ENCODE results near the gene NMUR1. TPM values are rescaled to one million over a fixed set of nuclear protein-coding genes. Genes with fewer than 3 reads are reported as not detected.

NMUR1 gene
- total RNA-seq, 1 donor from 2014 or later, result not detected

DNA sequence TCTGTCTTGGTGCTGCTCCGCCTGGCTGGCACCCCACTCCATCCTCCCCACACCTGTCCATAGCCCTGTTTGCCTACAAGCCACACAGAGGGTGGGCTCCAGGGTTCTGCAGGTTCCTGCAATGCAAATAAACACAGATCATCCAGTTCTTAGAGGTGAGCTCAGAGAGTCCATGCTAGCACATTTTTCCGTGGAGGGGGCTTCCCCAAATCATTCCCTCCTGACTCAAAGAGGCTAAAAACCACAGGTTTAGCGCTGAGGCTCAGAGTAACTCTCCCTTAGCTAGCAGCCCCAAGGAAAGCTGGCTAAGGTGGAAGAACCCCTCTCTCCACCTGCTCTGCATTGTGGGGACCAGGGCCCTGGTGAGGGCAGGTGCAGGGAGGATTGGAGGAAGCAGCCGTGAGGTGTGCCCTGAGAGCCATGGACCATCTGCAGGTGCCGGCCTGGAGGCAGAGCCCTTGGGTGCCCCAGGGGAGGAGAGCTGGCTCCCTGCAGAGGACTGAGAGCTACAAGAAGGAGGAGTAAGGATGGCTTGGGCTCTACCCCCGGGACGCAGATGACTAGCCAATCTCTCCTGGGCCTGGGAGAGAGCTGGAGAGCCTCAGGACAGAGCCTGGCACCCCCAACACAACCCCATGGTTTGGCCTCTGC is 38.7 kb upstream of the NMUR1 start:
- H3K4me1 Mint-ChIP-seq (ENCODE audit: low read depth, unreplicated experiment), result no peaks in the 10 kb centered on the region
- Histone ChIP-seq H3K4me2 (ENCODE audit: low read length) (no peak overlapping the region), H3K9me3 (ENCODE audit: insufficient read depth, low read depth, low read length) (no peaks in the 10 kb centered on the region), H3K27ac (ENCODE audit: low read depth, low read length) (no peak overlapping the region), H2AFZ (ENCODE audit: low read depth, low read length) (no peak overlapping the region), H3K4me3 (ENCODE audit: insufficient read depth, low read depth, low read length) (no peak overlapping the region), H4K20me1 (ENCODE audit: insufficient read depth, low read length) (no peaks in the 10 kb centered on the region), H3K27me3 (ENCODE audit: insufficient read depth, low read length) (peaks cover 3% of the 10 kb centered on the region), H3K79me2 (ENCODE audit: insufficient read depth, low read length) (no peaks in the 10 kb centered on the region), H3K4me1 (ENCODE audit: insufficient read depth, low read length) (no peaks in the 10 kb centered on the region), H3K36me3 (ENCODE audit: insufficient read depth, low read length) (no peaks in the 10 kb centered on the region), H3K9ac (ENCODE audit: low read length) (no peak overlapping the region)
- FAIRE-seq (no peak), DNase-seq (ENCODE audit: low read depth) (no peak)
- peak overlapping the region; percentile 41 for H3K27ac Mint-ChIP-seq (ENCODE audit: unreplicated experiment)
- peaks cover 13% of the 10 kb centered on the region for H3K27me3 Mint-ChIP-seq (ENCODE audit: low read depth, unreplicated experiment)
- TF ChIP-seq, protein P1, sequence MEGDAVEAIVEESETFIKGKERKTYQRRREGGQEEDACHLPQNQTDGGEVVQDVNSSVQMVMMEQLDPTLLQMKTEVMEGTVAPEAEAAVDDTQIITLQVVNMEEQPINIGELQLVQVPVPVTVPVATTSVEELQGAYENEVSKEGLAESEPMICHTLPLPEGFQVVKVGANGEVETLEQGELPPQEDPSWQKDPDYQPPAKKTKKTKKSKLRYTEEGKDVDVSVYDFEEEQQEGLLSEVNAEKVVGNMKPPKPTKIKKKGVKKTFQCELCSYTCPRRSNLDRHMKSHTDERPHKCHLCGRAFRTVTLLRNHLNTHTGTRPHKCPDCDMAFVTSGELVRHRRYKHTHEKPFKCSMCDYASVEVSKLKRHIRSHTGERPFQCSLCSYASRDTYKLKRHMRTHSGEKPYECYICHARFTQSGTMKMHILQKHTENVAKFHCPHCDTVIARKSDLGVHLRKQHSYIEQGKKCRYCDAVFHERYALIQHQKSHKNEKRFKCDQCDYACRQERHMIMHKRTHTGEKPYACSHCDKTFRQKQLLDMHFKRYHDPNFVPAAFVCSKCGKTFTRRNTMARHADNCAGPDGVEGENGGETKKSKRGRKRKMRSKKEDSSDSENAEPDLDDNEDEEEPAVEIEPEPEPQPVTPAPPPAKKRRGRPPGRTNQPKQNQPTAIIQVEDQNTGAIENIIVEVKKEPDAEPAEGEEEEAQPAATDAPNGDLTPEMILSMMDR (IDR thresholded peaks at IDR 0.05; ENCODE audit: insufficient read depth, low read depth, low read length), result no peak
- no peak for TF ChIP-seq EZH2 (IDR thresholded peaks at IDR 0.05; ENCODE audit: insufficient read depth, low read length)
- peaks cover 6% of the 10 kb centered on the region for H3K9me3 Mint-ChIP-seq (ENCODE audit: unreplicated experiment)
- no peak overlapping the region for H3K4me3 Mint-ChIP-seq (ENCODE audit: unreplicated experiment)
- H3K36me3 Mint-ChIP-seq (ENCODE audit: low read depth, unreplicated experiment), result no peaks in the 10 kb centered on the region

DNA sequence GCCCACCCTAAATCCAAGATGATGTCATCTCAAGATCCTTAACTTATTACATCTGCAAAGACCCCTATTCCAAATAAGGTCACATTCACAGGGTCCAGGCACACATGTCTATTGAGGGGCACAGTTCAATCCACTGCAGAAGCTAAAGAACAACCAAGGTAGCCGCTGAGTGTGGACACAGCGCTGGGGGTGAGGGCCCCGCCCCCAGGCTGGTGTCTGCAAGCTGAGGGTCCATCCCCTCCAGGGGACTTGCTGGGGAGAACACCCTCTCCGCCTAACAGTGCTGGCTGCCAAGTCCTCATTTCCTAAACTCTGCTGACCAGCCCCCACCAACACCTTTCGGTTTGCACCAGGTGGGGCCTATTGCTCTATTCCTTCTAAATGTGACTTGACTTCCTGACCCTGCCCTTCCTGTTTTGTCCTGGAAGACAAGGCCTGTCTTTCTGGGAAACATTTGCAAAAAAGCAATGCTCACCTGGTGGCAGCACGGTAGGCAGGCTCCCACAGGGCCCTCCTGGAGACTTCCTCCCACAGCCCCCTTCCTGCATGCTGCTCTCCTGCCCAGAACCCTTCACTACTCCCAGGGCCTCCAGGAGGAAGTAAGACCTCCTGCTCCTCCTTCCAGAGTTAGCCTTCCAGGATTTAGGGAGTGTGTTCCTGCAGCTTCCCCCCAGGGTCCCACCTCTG is 38.0 kb upstream of the NMUR1 start:
- H3K27ac Mint-ChIP-seq (ENCODE audit: unreplicated experiment), result peak overlapping the region; percentile 41
- DNase-seq (ENCODE audit: low read depth), result no peak

More for the DNA sequence above, 38.0 kb upstream of the NMUR1 start:
- Histone ChIP-seq H3K27me3 (ENCODE audit: insufficient read depth, low read length) (peaks cover 3% of the 10 kb centered on the region), H4K20me1 (ENCODE audit: insufficient read depth, low read length) (no peaks in the 10 kb centered on the region), H3K4me1 (ENCODE audit: insufficient read depth, low read length) (no peaks in the 10 kb centered on the region), H3K4me3 (ENCODE audit: insufficient read depth, low read depth, low read length) (no peak overlapping the region), H3K36me3 (ENCODE audit: insufficient read depth, low read length) (no peaks in the 10 kb centered on the region), H3K9me3 (ENCODE audit: insufficient read depth, low read depth, low read length) (no peaks in the 10 kb centered on the region), H3K4me2 (ENCODE audit: low read length) (no peak overlapping the region), H3K27ac (ENCODE audit: low read depth, low read length) (no peak overlapping the region), H2AFZ (ENCODE audit: low read depth, low read length) (no peak overlapping the region), H3K79me2 (ENCODE audit: insufficient read depth, low read length) (no peaks in the 10 kb centered on the region), H3K9ac (ENCODE audit: low read length) (no peak overlapping the region)
- Mint-ChIP-seq H3K4me1 (ENCODE audit: low read depth, unreplicated experiment) (no peaks in the 10 kb centered on the region), H3K27me3 (ENCODE audit: low read depth, unreplicated experiment) (peaks cover 11% of the 10 kb centered on the region), H3K4me3 (ENCODE audit: unreplicated experiment) (no peak overlapping the region), H3K9me3 (ENCODE audit: unreplicated experiment) (peaks cover 6% of the 10 kb centered on the region), H3K36me3 (ENCODE audit: low read depth, unreplicated experiment) (no peaks in the 10 kb centered on the region)
- TF ChIP-seq, protein P1 (IDR thresholded peaks at IDR 0.05; ENCODE audit: insufficient read depth, low read depth, low read length), result no peak
- TF ChIP-seq EZH2 (IDR thresholded peaks at IDR 0.05; ENCODE audit: insufficient read depth, low read length), result no peak
- FAIRE-seq, result no peak
